BLaER1 treated with 17β-estradiol and CSF1 and Interleukin-3, amounts not matched to agents 10 nM and 100 nM (cell line): Measurements from ENCODE around the gene VILL.

Experiments
- H3K27ac ChIP-seq, 11 experiments: shearing (Covaris generic); formaldehyde crosslinking; 2 replicates each; pipeline ENCODE4 v1.8.1; 2022
- H3K27me3 ChIP-seq, 11 experiments: shearing (Covaris generic); formaldehyde crosslinking; 2 replicates each; pipeline ENCODE4 v1.8.1; 2022
- H3K36me3 ChIP-seq, 11 experiments: shearing (Covaris generic); formaldehyde crosslinking; 2 replicates each; pipeline ENCODE4 v1.8.1; 2022
- H3K4me1 ChIP-seq, 10 experiments: shearing (Covaris generic); formaldehyde crosslinking; 2 replicates each; pipeline ENCODE4 v1.8.1; 2022
- H3K4me2 ChIP-seq, 11 experiments: shearing (Covaris generic); formaldehyde crosslinking; 2 replicates each; pipeline ENCODE4 v1.8.1; 2022
- H3K4me3 ChIP-seq, 10 experiments: shearing (Covaris generic); formaldehyde crosslinking; 2 replicates each; pipeline ENCODE4 v1.8.1; 2022
- H3K9ac ChIP-seq, 11 experiments: shearing (Covaris generic); formaldehyde crosslinking; 2 replicates each; pipeline ENCODE4 v1.8.1; 2022
- H3K9me3 ChIP-seq, 11 experiments: shearing (Covaris generic); formaldehyde crosslinking; replicated peaks in 1 of 11; 2 replicates each; pipeline ENCODE4 v1.8.1; 2022
- H4K20me1 ChIP-seq, 11 experiments: shearing (Covaris generic); formaldehyde crosslinking; 2 replicates each; pipeline ENCODE4 v1.8.1; 2022
- Cebpa-rat ChIP-seq, 11 experiments: shearing (Covaris generic); IDR thresholded peaks; 2 replicates each; pipeline ENCODE4 v1.8.1; 2022

Gene VILL

DNA sequence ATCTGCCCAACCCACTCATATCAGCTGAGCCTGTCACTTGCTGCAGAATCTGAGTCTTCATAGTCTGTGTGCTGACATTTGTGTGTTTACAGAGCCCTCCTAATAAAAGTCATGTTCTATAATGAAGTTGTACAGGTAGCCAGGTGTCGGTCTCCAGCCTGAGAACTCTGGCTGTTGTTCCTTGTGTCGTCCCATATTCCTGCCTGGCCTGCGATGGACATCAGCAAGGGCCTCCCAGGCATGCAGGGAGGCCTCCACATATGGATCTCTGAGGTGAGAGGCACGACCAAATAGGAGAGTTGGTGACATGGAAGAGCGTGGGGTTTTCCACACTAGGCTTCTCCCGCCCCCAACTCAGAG is 2.9 kb downstream of the VILL start:
- peak overlapping the region; percentile 82 to 96 (median 91); a peak in 21 of 22 replicates for H3K27ac ChIP-seq
- H3K27me3 ChIP-seq: no peaks in the 10 kb centered on the region
- TF ChIP-seq Cebpa-rat (IDR thresholded peaks at IDR 0.05): no peak

DNA sequence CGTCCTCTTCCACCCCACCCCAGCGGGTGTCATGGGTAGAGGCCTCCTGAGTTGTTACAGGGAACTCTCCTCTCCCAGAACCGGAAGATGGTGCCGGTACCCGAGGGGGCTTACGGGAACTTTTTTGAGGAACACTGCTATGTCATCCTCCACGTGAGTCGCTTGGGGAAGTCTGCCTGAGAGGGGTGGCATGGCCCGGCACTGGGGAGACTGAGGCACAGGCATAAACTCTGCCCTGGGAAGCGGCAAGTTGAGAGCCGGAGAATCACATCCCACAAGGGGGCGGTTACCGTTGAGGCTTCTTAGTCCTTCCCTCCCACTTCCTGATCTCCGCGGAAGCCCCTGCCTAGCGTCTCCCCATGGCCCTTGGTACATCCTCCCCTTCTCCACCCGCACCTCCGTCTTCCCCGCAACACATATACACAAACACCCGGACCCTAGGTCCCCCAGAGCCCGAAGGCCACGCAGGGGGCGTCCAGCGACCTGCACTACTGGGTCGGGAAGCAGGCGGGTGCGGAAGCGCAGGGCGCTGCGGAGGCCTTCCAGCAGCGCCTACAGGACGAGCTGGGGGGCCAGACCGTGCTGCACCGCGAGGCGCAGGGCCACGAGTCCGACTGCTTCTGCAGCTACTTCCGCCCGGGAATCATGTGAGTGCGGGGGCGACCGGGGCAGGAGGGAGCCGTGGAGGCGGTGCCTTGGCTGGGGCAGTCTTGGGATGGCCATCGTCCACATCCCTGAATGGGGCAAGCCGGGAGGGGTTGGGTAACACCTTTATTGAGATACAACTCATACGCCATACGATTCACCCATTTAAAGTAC is 3.4 kb downstream of the VILL start:
- Histone ChIP-seq H3K36me3 (peaks cover 0 to 31% (median 22%) of the 10 kb centered on the region in 11 experiments; a peak in 17 of 22 replicates), H3K27ac (peak overlapping the region; percentile 82 to 96 (median 91)), H4K20me1 (no peaks in the 10 kb centered on the region), H3K4me3 (peak overlapping the region; percentile 50 to 75 (median 69)), H3K4me2 (peak overlapping the region; percentile 80 to 90 (median 86)), H3K9me3 (no peaks in the 10 kb centered on the region), H3K27me3 (no peaks in the 10 kb centered on the region), H3K9ac (peak overlapping the region; percentile 83 to 91 (median 88)), H3K4me1 (peaks cover 38 to 62% (median 45%) of the 10 kb centered on the region in 10 experiments)
- no peak for TF ChIP-seq Cebpa-rat (IDR thresholded peaks at IDR 0.05)

More for the DNA sequence above, 2.9 kb downstream of the VILL start:
- Histone ChIP-seq H3K4me1 (peaks cover 37 to 60% (median 45%) of the 10 kb centered on the region in 10 experiments), H3K36me3 (peaks cover 0 to 31% (median 22%) of the 10 kb centered on the region in 11 experiments; a peak in 17 of 22 replicates), H3K4me3 (peak overlapping the region; percentile 50 to 75 (median 69)), H4K20me1 (no peaks in the 10 kb centered on the region), H3K9me3 (no peaks in the 10 kb centered on the region), H3K9ac (peak overlapping the region; percentile 83 to 91 (median 88); a peak in 21 of 22 replicates), H3K4me2 (peak overlapping the region; percentile 80 to 90 (median 86))

DNA sequence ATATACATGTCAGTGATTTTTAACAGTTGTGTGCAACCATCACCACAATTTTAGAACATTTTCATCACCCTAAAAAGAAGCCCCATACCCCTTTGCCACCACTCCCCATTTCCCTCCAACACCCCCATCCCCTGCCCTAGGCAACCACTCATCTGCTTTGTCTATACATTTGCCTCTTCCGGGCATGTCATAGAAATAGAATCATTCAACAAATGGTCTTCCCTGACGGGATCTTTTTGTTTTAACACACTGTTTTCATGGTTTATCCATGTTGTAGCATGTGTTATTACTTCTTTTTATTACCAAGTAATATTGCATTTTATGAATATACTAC is 4.0 kb downstream of the VILL start:
- Histone ChIP-seq H3K27me3 (no peaks in the 10 kb centered on the region), H4K20me1 (no peaks in the 10 kb centered on the region), H3K27ac (peak overlapping the region; percentile 82 to 96 (median 91); a peak in 21 of 22 replicates), H3K9me3 (no peaks in the 10 kb centered on the region), H3K9ac (peak overlapping the region; percentile 83 to 91 (median 88); a peak in 21 of 22 replicates), H3K4me2 (peak overlapping the region; percentile 80 to 90 (median 86)), H3K36me3 (peaks cover 0 to 33% (median 26%) of the 10 kb centered on the region in 11 experiments; a peak in 17 of 22 replicates), H3K4me1 (peaks cover 44 to 67% (median 49%) of the 10 kb centered on the region in 10 experiments), H3K4me3 (peak overlapping the region; percentile 50 to 75 (median 69))
- no peak for TF ChIP-seq Cebpa-rat (IDR thresholded peaks at IDR 0.05)

DNA sequence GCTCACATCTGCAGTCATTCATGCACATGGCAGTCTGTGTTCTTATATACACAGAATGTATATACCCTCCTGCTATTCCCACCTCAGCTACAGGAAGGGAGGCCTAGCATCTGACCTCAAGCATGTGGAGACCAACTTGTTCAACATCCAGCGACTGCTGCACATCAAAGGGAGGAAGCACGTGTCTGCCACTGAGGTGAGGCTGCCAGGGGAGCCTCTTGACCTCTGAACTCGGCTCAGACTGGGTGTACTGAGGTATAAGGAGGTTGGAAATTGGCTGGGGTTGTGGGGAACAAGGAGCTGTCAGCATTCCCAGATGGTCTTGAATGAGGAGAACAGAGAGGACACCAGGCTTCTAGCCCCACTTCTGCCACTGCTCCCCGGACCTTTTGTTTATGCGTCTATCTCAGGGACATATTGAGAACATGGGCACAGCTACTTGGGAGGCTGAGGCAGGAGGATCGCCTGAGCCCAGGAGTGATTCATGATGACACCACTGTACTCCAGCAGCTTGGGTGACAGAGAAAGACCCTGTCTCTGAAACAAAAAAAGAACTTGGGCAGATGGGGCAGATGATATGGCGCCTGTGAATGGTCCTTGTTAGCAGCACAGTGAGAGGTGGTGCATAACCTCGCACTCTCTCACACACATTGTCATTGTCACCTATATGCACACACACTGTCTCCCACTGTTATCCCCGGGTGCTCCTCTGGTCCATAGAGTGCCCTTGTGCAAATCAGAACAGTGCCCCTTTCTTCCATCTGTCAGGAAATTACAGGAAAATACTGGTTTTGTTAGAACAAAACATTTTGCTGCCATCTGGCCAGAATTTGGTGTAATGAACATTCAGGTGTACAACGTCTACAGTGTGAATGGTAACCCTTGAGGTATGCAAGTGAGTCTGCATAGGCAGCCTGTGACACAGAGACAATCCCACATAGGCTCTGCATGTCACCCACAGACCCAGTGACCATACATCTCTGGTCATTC is 5.4 kb downstream of the VILL start:
- H3K4me1 ChIP-seq: peaks cover 44 to 80% (median 52%) of the 10 kb centered on the region in 10 experiments
- peaks cover 0 to 46% (median 36%) of the 10 kb centered on the region in 11 experiments; a peak in 18 of 22 replicates for H3K36me3 ChIP-seq
- H3K4me2 ChIP-seq: peak overlapping the region; percentile 80 to 90 (median 86)
- H3K9ac ChIP-seq: no peak overlapping the region
- no peaks in the 10 kb centered on the region for H3K9me3 ChIP-seq
- H3K27ac ChIP-seq: peak overlapping the region in 2 of 11 experiments; percentile 13 to 96; a peak in 3 of 22 replicates
- H4K20me1 ChIP-seq: no peaks in the 10 kb centered on the region
- H3K4me3 ChIP-seq: peak overlapping the region in 5 of 10 experiments; percentile 60 to 74 (median 70); a peak in 1 of 20 replicates
- H3K27me3 ChIP-seq: no peaks in the 10 kb centered on the region
- no peak for TF ChIP-seq Cebpa-rat (IDR thresholded peaks at IDR 0.05)

DNA sequence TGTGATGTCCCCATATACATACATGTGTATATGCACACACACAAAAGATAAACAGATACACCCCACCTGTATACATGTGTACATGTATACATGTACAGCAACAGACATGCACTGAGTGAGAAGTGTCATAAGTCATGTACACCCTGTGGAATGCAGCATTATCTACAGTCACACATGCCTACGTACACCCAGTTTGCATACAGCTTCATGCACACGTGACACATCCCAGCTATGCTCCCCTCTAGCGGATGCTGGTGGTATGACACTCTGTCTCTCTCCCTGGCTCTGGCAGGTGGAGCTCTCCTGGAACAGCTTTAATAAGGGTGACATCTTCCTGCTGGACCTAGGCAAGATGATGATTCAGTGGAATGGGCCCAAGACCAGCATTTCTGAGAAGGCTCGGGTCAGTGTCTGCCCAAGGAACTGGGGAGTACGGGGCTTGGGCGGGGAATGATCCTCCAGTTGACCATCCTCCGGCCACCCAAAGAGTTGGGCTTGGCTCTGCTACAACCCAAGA is 6.3 kb downstream of the VILL start:
- Histone ChIP-seq H3K9ac (no peak overlapping the region), H3K9me3 (no peaks in the 10 kb centered on the region), H3K27me3 (no peaks in the 10 kb centered on the region), H3K4me2 (peak overlapping the region in 2 of 11 experiments; percentile 80 to 96; a peak in 3 of 22 replicates), H4K20me1 (0 out of 22 replicates have a peak, but pooled peaks cover 0 to 2% (median 0%) of the 10 kb centered on the region in 11 experiments), H3K4me1 (peaks cover 44 to 81% (median 52%) of the 10 kb centered on the region in 10 experiments), H3K36me3 (peaks cover 0 to 55% (median 45%) of the 10 kb centered on the region in 11 experiments; a peak in 19 of 22 replicates), H3K27ac (0 out of 22 replicates have a peak overlapping the region, but pooled peaks of 1 of the 11 experiments have one; percentile 96), H3K4me3 (no peak overlapping the region)
- TF ChIP-seq Cebpa-rat (IDR thresholded peaks at IDR 0.05): no peak

DNA sequence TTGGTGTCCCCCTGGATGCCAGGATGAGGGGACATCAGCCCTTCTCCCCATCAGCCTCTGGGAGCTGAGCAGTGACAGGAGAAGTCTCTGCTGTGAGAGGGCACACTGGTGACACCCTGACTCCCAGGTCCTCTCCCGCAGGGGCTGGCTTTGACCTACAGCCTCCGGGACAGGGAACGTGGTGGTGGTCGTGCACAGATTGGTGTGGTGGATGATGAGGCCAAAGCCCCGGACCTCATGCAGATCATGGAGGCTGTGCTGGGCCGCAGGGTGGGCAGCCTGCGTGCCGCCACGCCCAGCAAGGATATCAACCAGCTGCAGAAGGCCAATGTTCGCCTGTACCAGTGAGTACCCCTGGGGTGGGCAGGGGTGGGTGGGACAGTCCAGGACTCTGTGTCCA is 6.8 kb downstream of the VILL start:
- no peaks in the 10 kb centered on the region for H3K27me3 ChIP-seq
- 0 out of 22 replicates have a peak, but pooled peaks cover 0 to 7% (median 0%) of the 10 kb centered on the region in 11 experiments for H4K20me1 ChIP-seq
- H3K4me1 ChIP-seq: peaks cover 44 to 81% (median 52%) of the 10 kb centered on the region in 10 experiments
- H3K4me3 ChIP-seq: no peak overlapping the region
- no peak for TF ChIP-seq Cebpa-rat (IDR thresholded peaks at IDR 0.05)
- H3K4me2 ChIP-seq: peak overlapping the region in 3 of 11 experiments; percentile 83 to 96 (median 91); a peak in 3 of 22 replicates
- H3K36me3 ChIP-seq: peaks cover 0 to 60% (median 50%) of the 10 kb centered on the region in 11 experiments; a peak in 19 of 22 replicates
- no peaks in the 10 kb centered on the region for H3K9me3 ChIP-seq
- no peak overlapping the region for H3K9ac ChIP-seq
- H3K27ac ChIP-seq: no peak overlapping the region

DNA sequence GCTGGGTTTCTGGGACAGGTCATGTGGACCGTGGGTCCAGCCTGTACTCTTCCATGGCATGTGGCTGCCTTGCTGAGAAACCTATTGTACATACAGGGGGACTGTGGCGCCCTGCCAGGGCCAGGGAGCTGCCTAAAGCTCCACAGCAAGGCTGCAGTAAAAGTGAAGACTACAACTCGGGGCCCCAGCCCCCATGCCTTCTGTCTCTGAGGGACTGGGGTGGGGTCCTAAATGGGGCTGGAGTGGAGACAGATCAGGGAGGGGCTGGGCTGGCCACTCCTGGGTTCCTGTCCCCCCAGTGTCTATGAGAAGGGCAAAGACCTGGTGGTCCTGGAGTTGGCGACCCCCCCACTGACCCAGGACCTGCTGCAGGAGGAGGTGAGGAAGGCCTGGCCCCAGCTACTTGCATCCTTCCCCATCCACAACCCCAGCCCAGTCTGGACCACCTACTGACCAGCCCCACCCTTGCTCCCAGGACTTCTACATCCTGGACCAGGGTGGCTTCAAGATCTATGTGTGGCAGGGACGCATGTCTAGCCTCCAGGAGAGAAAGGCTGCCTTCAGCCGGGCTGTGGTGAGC is 7.3 kb downstream of the VILL start:
- H3K9ac ChIP-seq: peak overlapping the region; percentile 73 to 87 (median 82)
- peak overlapping the region in 3 of 10 experiments; percentile 4 to 59 (median 39); a peak in 3 of 20 replicates for H3K4me3 ChIP-seq
- peaks cover 0 to 65% (median 55%) of the 10 kb centered on the region in 11 experiments; a peak in 19 of 22 replicates for H3K36me3 ChIP-seq
- peaks cover 44 to 78% (median 53%) of the 10 kb centered on the region in 10 experiments for H3K4me1 ChIP-seq
- H3K9me3 ChIP-seq: no peaks in the 10 kb centered on the region
- TF ChIP-seq Cebpa-rat (IDR thresholded peaks at IDR 0.05): no peak
- H4K20me1 ChIP-seq: peaks cover 0 to 12% (median 0%) of the 10 kb centered on the region in 11 experiments; a peak in 1 of 22 replicates
- H3K27me3 ChIP-seq: no peaks in the 10 kb centered on the region
- H3K4me2 ChIP-seq: peak overlapping the region; percentile 64 to 96 (median 83)
- peak overlapping the region; percentile 85 to 93 (median 90) for H3K27ac ChIP-seq
